Subcutaneous abdominal adipose tissue (tissue), 5 donors: Measurements from ENCODE around the gene FAM229B.

Source experiments
- H3K27ac ChIP-seq: one replicate; pipeline ENCODE4 v1.7.0; 2013; ENCODE audit warnings: low read depth, mild to moderate bottlenecking, inconsistent platforms, low read length, moderate library complexity
- H3K27me3 ChIP-seq, 5 donors: one replicate each; pipeline ENCODE4 v1.7.0; 2013; ENCODE audit warnings: low read length in 5 of 5, inconsistent platforms in 1 of 5; ENCODE audit not compliant: control insufficient read depth in 5 of 5, insufficient read depth in 4 of 5
- H3K36me3 ChIP-seq, 5 donors: one replicate each; pipeline ENCODE4 v1.7.0; 2013; ENCODE audit warnings: low read length in 5 of 5; ENCODE audit not compliant: control insufficient read depth in 5 of 5, insufficient read depth in 5 of 5
- H3K4me1 ChIP-seq, 5 donors: one replicate each; pipeline ENCODE4 v1.7.0; 2013; ENCODE audit warnings: low read length in 5 of 5, mild to moderate bottlenecking in 3 of 5, moderate library complexity in 1 of 5; ENCODE audit not compliant: control insufficient read depth in 5 of 5, insufficient read depth in 5 of 5
- H3K4me3 ChIP-seq, 5 donors: one replicate each; pipeline ENCODE4 v1.7.0; 2013; ENCODE audit warnings: low read length in 5 of 5, low read depth in 1 of 5
- H3K9ac ChIP-seq, 5 donors: one replicate each; pipeline ENCODE4 v1.7.0; 2013; ENCODE audit warnings: low read length in 5 of 5, mild to moderate bottlenecking in 4 of 5, moderate library complexity in 3 of 5
- H3K9me3 ChIP-seq, 5 donors: one replicate each; pipeline ENCODE4 v1.7.0; 2013; ENCODE audit warnings: low read length in 5 of 5; ENCODE audit not compliant: control insufficient read depth in 5 of 5
- donor health status: healthy.
- donor health status: healthy.
- donor health status: healthy.
- donor health status: healthy.
- donor health status: healthy.

The FAM229B gene, protein sequence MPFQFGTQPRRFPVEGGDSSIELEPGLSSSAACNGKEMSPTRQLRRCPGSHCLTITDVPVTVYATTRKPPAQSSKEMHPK

DNA sequence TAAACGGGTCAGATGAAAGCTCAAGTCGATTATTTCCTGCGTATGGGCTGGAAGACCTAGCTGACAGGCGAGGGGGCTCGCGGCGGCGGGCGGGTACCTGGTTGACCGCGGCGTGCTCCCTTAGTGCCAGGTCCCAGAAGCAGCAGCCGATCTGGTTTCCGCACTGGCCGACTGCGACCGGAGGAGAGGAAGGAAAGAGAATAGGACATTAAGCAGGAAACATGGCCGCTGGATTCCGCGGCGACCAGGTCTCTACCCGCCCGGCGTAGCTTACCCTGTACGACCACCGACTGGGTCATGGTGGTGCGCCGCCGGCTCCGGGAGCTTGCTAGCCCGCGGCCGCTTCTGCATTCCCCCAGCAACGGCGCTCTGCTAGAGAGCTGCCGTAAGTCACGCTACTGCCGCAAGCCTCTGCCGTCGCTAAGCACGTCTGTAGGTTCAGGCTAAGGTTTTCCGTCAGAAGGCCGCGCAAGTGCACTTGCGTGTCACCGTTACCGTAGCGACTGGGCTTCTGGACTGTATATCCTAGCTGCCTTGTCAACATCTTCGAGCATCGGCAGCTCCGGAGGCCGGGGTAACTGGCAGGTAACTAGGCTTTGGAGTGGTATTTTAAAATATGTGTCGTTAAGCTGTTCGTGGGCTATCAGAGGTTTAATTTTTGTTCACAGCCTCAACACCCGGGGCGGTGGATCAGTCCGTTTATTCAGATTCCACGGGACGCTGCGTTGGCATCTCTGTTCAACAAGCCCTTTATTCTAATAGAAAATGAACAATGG is at the start of gene FAM229B, which contains the start of gene TUBE1:
Gene FAM229B, plus strand, starts transcription at position 456 of the 776 bp plus-strand sequence. CDS start 11,693 bp downstream, outside the sequence.
Gene TUBE1, minus strand, starts transcription at position 347 of the 776 bp plus-strand sequence. Its CDS starts 48 bp downstream, at position 299.
- H3K4me3 ChIP-seq: peak within 1 kb of the TSS; percentile 84 to 95 (median 93)
- H3K27ac ChIP-seq: peak within 1 kb of the TSS; percentile 85
- H3K36me3 ChIP-seq: peaks cover 3 to 14% (median 6%) of the 10 kb centered on the region in 5 donors
- H3K4me1 ChIP-seq: peaks cover 0 to 10% (median 9%) of the 10 kb centered on the region in 5 donors
- H3K9me3 ChIP-seq: no peaks in the 10 kb centered on the region
- H3K9ac ChIP-seq: peak within 1 kb of the TSS; percentile 69 to 91 (median 86)
- H3K27me3 ChIP-seq: no peaks in the 10 kb centered on the region

- Histone ChIP-seq H3K27ac (peak overlapping the region; percentile 98), H3K27me3 (peaks cover 0 to 4% (median 0%) of the 10 kb centered on the region in 5 donors), H3K9me3 (no peaks in the 10 kb centered on the region), H3K4me3 (peak overlapping the region in 2 of 5 donors; percentile 5 to 52), H3K36me3 (no peaks in the 10 kb centered on the region), H3K9ac (peak overlapping the region in 4 of 5 donors; percentile 50 to 84 (median 58)), H3K4me1 (peaks cover 24 to 87% (median 63%) of the 10 kb centered on the region in 5 donors)
These were observed 49.6 kb upstream of the FAM229B start for GRCh38 chr6:112037783-112038216.

- Histone ChIP-seq H3K9ac (peak overlapping the region; percentile 44 to 84 (median 57)), H3K27me3 (peaks cover 0 to 4% (median 0%) of the 10 kb centered on the region in 5 donors), H3K4me1 (peaks cover 24 to 87% (median 62%) of the 10 kb centered on the region in 5 donors), H3K36me3 (no peaks in the 10 kb centered on the region), H3K9me3 (no peaks in the 10 kb centered on the region), H3K4me3 (peak overlapping the region in 3 of 5 donors; percentile 5 to 52 (median 42)), H3K27ac (peak overlapping the region; percentile 98)
These were observed 49.1 kb upstream of the FAM229B start for GRCh38 chr6:112038268-112038667.

DNA sequence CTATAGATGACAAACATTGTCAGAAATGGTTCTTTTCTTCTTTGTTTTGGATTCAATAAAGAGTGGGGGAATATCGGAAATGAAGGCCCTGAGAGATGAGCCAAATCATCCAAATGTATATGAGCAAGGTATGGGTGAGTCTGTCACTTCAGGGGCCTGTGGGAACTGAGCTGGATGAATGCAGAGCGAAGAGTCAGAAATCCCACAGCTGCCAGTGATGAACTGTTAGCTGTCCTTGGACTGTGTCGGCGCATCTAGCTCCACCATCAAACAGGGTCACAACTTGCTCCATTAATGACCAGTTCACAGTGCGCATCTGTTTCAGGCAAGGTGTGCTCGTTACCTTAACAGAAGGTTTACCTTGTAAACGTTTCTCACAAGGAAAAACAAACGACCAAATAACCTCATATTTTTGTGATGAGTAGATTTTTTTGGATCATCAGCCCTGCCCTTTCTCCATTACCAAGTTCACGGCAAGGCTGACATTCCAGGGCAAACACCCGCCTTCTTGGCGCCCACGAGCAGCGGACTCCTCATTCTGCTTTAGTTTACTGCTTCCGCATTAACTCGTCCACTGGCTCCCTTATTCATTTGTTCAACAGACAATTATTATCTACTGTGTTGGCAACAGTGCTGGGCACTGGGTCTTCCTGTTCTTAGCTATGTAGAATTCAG is 48.5 kb upstream of the FAM229B start:
- peak overlapping the region in 3 of 5 donors; percentile 57 to 84 (median 58) for H3K9ac ChIP-seq
- no peak overlapping the region for H3K4me3 ChIP-seq
- peak overlapping the region; percentile 98 for H3K27ac ChIP-seq
- H3K27me3 ChIP-seq: peaks cover 0 to 4% (median 0%) of the 10 kb centered on the region in 5 donors
- H3K36me3 ChIP-seq: no peaks in the 10 kb centered on the region
- no peaks in the 10 kb centered on the region for H3K9me3 ChIP-seq
- H3K4me1 ChIP-seq: peaks cover 20 to 83% (median 59%) of the 10 kb centered on the region in 5 donors

GRCh38 chr6:112039431-112039770 is 48.0 kb upstream of the FAM229B start:
- Histone ChIP-seq H3K4me3 (no peak overlapping the region), H3K27ac (peak overlapping the region; percentile 98), H3K36me3 (no peaks in the 10 kb centered on the region), H3K4me1 (peaks cover 17 to 81% (median 56%) of the 10 kb centered on the region in 5 donors), H3K27me3 (peaks cover 0 to 4% (median 0%) of the 10 kb centered on the region in 5 donors), H3K9me3 (no peaks in the 10 kb centered on the region), H3K9ac (no peak overlapping the region)

DNA sequence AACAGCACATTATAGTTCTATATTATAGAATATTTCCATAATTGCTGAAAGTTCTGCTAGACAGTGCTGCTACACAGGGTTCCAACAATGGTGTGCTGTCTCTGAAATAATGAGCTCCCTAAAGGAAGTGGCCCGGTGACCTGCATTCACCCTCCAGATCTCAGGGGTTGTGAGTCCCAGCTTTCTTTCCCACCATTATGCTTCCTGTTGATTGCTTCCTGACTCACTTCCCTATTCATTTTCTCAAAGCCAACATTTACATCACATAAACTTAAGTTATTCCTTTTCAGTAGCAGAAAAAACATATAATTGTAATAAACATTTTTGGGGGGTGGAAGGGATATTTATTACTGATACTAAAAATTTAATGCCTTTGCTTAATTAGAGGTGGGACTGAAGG is 46.4 kb upstream of the FAM229B start:
- Histone ChIP-seq H3K4me1 (peaks cover 17 to 65% (median 49%) of the 10 kb centered on the region in 5 donors), H3K9me3 (no peaks in the 10 kb centered on the region), H3K27ac (peak overlapping the region; percentile 13), H3K36me3 (no peaks in the 10 kb centered on the region), H3K4me3 (no peak overlapping the region), H3K9ac (no peak overlapping the region), H3K27me3 (peaks cover 0 to 4% (median 0%) of the 10 kb centered on the region in 5 donors)

DNA sequence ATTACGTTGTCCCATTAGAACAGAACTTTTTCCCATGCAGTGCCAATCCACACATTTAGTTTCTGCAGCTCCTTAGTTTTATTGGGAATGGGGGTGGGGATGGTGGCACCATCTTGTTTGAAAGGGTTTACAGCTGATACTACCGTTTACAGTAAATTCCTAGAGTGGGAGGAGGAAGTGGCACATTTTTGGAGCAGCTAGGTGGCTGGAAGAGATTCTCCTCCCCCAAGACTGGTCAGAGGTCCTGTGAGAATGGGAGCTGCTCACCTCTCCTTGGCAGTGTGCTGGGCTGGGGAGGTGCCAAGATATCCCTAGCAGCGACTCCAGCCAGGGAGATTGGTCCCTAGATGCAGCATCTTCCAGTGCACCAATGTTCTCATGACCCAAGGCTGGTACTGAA is 45.9 kb upstream of the FAM229B start:
- Histone ChIP-seq H3K36me3 (no peaks in the 10 kb centered on the region), H3K9me3 (no peaks in the 10 kb centered on the region), H3K27ac (peak overlapping the region; percentile 13), H3K4me1 (peaks cover 17 to 59% (median 45%) of the 10 kb centered on the region in 5 donors), H3K4me3 (no peak overlapping the region), H3K9ac (no peak overlapping the region), H3K27me3 (peaks cover 0 to 4% (median 0%) of the 10 kb centered on the region in 5 donors)

DNA sequence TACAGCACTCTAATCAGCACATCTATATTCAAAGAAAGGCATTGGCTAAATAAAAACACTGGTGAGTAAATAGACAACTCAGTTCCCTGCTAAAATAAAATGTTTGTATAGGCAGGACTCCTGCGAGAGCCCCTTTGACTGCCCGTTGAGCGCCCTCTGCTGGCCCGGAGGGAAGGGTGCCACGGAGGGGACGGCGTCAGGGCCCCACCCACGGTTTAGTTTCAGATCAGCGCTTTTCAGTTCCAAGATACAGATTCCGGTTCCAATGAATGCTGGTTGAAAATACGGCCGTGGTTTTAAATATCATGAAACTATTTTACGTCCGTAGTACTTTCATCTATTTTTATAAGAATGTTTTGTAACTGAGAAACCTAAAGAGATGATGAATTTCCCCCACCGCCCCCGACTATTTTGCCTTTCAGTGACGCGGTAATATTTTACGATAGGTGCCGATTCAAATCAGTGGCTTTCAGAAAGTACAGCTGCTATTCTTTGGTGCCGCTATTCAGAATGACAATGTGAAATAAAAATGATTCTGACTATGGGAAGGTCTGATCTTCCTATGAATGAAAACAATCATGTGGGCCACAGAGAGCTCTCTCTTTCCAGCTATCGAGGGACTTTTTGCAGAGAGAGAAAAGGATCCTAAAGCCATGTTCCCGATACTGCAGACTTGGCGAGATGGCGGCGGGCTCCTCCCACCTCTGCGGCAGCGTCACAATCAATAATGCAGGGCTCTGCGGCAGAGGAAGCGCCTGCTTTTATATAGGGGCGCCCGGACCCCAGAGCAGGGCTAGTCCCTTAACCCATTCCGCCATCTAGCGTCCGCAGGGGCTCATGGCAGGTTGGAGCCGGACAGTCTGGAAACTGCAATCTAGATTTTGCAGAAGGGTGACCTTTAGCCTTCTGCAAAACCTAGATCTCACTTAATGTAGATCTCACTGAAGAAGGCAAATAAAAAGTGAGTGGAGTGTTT is 44.1 kb upstream of the FAM229B start:
- Histone ChIP-seq H3K4me1 (peaks cover 9 to 42% (median 30%) of the 10 kb centered on the region in 5 donors), H3K27ac (peak overlapping the region; percentile 99), H3K9ac (peak overlapping the region; percentile 69 to 95 (median 82)), H3K27me3 (no peaks in the 10 kb centered on the region), H3K4me3 (peak overlapping the region; percentile 74 to 88 (median 78)), H3K9me3 (no peaks in the 10 kb centered on the region), H3K36me3 (no peaks in the 10 kb centered on the region)

- no peak overlapping the region for H3K4me3 ChIP-seq
- no peaks in the 10 kb centered on the region for H3K9me3 ChIP-seq
- no peak overlapping the region for H3K9ac ChIP-seq
- H3K36me3 ChIP-seq: no peaks in the 10 kb centered on the region
- H3K27me3 ChIP-seq: no peaks in the 10 kb centered on the region
- peaks cover 2 to 37% (median 21%) of the 10 kb centered on the region in 5 donors for H3K4me1 ChIP-seq
- H3K27ac ChIP-seq: no peak overlapping the region
These were observed 43.2 kb upstream of the FAM229B start for GRCh38 chr6:112044196-112044595.
